Activated T-helper 2 cell treated with anti-CD3 and anti-CD28 coated beads, Interferon-gamma antibody, Interleukin-2, Interleukin-4, amounts not matched to agents 10 μg/mL and 5 μg/mL and 100 μg/mL, durations not matched to agents 14 hours and 24 hours and 36 hours (primary cell): ENCODE measurements around the gene CHST8. TPM values are rescaled to one million over a fixed set of nuclear protein-coding genes. Genes with fewer than 3 reads are reported as not detected.

Experiments
- DNase-seq: peaks from one replicate; pipeline ENCODE4 v3.0.0; 2021; ENCODE audit warnings: low spot score
- H3K27ac Mint-ChIP-seq: one replicate; pipeline ENCODE4 v1.8.0; 2021; ENCODE audit warnings: mixed read lengths
- H3K27me3 Mint-ChIP-seq: one replicate; pipeline ENCODE4 v1.8.0; 2021; ENCODE audit warnings: low read depth, mixed read lengths
- H3K36me3 Mint-ChIP-seq: one replicate; pipeline ENCODE4 v1.8.0; 2021; ENCODE audit warnings: low read depth, mixed read lengths
- H3K4me1 Mint-ChIP-seq: one replicate; pipeline ENCODE4 v1.8.0; 2021; ENCODE audit warnings: low read depth, mixed read lengths
- H3K4me3 Mint-ChIP-seq: one replicate; pipeline ENCODE4 v1.8.0; 2021; ENCODE audit warnings: low read depth, mild to moderate bottlenecking, moderate library complexity, mixed read lengths
- H3K9me3 Mint-ChIP-seq: one replicate; pipeline ENCODE4 v1.8.0; 2021; ENCODE audit warnings: mixed read lengths
- intact Hi-C: fragments of 100-400 bp; cut with micrococcal nuclease; formaldehyde crosslinking; loops from one replicate; pipeline ENCODE4 v1.15.1; 2023
- total RNA-seq: library from RNA; stranded (reverse); gene quantifications from 2 replicates; pipeline ENCODE4 v1.2.3, GENCODE V29; 2022

Gene CHST8
- total RNA-seq, 1 donor from 2014 or later, result not detected

DNA sequence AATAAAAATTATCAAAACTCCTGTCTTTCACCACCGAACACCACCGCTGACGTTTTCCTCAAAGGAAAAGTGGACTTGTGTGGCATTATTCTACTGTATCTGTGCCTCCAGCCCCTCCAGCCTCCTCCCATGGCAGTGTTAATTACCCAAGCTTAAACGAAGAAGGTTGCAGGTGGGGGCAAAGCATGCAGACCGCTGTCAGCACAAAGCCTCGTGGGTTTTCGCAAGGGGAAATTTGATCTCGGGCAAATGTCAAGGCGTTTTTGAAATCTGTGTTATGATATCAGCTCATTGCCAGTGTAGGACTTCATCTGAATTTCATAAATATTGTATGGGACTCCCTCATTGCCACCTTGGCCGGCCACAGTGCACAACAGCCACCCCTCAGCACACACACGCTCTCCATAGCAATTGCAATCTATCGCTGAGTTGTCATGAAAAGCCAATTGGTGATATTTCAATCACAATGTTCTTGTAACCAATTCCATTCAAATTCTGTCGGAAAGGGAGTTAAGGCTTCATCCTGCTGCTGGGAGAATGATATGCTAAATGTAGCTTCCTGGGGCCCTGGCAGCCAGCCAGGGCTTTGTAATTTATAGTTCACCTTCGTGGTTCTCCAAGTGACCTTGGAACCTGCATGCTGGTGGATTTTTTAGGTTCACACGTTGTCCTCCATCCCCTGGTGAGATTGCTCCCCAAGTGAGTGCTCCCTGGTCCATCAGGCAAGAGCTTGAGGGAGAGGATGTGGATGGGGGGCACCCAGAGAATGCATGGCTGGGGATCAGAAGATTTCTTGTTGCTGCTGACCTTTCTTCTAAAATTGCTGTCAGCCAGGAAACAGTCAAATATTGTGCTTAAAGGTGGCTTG, 16.6 kb downstream of the CHST8 start:
- no peaks in the 10 kb centered on the region for H3K4me1 Mint-ChIP-seq
- no peaks in the 10 kb centered on the region for H3K36me3 Mint-ChIP-seq
- intact Hi-C loops, result no loop called here
- H3K9me3 Mint-ChIP-seq, result no peaks in the 10 kb centered on the region
- H3K27ac Mint-ChIP-seq, result no peak overlapping the region
- no peak for DNase-seq
- H3K4me3 Mint-ChIP-seq, result no peak overlapping the region
- no peaks in the 10 kb centered on the region for H3K27me3 Mint-ChIP-seq

DNA sequence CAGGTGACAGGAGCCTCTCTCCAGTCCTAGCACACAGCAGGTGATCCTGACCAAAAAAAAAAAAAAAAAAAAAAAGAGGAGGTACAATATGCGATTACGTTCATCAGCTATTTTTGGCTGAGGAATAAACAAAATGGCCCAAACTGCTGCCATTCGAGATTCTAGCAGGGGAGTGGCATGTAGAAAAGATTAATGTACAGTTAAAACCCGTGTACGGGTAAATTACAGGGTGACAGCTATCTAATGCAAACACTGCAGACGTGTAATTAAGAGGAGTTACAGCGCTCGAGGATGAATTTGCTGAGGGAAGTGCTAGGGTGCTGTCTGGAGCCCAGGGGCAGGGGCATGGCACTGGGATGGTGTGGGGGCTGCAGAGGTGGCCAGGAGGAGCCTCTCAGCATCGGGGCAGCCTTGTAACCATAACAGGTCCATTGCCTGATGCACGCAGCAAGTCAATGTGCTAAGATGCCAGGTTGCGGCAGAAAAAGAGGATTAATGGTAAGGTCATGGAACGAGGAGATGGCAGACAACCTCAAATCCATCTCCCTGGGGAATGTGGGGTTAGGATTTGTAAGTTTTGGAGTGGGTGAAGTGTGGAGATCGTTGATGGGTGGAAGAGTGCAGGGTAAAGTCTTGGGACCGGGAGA, 17.4 kb downstream of the CHST8 start:
- H3K36me3 Mint-ChIP-seq, result no peaks in the 10 kb centered on the region
- H3K9me3 Mint-ChIP-seq, result no peaks in the 10 kb centered on the region
- no peaks in the 10 kb centered on the region for H3K4me1 Mint-ChIP-seq
- H3K27me3 Mint-ChIP-seq, result no peaks in the 10 kb centered on the region
- intact Hi-C loops, result no loop called here
- no peak overlapping the region for H3K4me3 Mint-ChIP-seq
- no peak for DNase-seq
- no peak overlapping the region for H3K27ac Mint-ChIP-seq

GRCh38 chr19:33640773-33641172, 19.0 kb downstream of the CHST8 start:
- DNase-seq, result no peak
- no peaks in the 10 kb centered on the region for H3K9me3 Mint-ChIP-seq
- H3K27me3 Mint-ChIP-seq, result no peaks in the 10 kb centered on the region
- H3K4me1 Mint-ChIP-seq, result no peaks in the 10 kb centered on the region
- intact Hi-C loops, result no loop called here
- no peak overlapping the region for H3K27ac Mint-ChIP-seq
- H3K36me3 Mint-ChIP-seq, result no peaks in the 10 kb centered on the region
- H3K4me3 Mint-ChIP-seq, result no peak overlapping the region

DNA sequence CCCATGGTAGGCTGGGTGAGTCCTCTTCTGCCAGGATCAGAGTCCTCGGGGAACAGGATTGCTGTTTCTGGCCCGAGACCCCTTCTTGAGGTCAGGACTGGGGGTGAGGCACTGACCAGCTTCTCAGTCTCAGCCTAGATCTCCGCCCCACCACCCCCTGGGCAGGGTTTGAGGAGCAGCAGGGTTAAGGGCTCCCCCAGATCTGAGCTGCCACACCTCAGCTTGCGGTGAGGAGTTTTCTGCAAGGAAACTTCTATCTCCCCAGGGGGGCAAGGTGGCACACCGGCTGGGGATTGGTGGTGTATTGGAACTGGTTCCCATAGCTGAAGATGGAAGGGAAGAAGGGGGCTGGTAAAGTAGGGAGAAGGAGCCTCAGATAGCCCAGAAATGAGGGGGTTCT, 19.5 kb downstream of the CHST8 start:
- Mint-ChIP-seq H3K4me3 (no peak overlapping the region), H3K36me3 (no peaks in the 10 kb centered on the region), H3K4me1 (no peaks in the 10 kb centered on the region), H3K27ac (no peak overlapping the region), H3K9me3 (no peaks in the 10 kb centered on the region), H3K27me3 (no peaks in the 10 kb centered on the region)
- no peak for DNase-seq
- intact Hi-C loops, result no loop called here

DNA sequence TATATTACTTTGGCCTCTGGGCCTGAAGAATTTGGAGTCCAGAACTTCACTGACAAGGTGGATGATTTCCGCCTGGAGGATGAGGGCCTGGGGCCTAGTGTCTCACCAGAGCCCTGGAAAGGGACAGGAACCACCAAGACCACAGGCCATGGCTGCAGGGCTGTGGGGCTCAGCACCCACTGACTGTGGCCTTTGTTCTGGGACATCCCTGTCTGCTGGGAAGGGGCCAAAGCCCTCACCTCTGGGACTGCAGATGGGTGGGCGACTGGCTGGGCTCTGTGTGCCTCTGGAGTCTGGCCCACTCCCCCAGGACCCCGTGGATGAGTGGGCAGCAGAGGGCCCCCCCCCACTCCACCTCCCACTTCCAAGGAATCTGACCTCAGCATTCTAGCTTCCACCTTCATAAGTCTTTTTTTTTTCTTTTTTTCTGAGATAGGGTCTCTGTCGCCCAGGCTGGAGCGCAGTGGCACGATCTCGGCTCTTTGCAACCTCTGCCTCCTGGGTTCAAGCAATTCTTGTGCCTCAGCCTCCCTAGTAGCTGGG, 20.3 kb downstream of the CHST8 start:
- DNase-seq, result no peak
- H3K27me3 Mint-ChIP-seq, result no peaks in the 10 kb centered on the region
- no peaks in the 10 kb centered on the region for H3K36me3 Mint-ChIP-seq
- no peaks in the 10 kb centered on the region for H3K4me1 Mint-ChIP-seq
- intact Hi-C loops, result no loop called here
- H3K27ac Mint-ChIP-seq, result no peak overlapping the region
- no peak overlapping the region for H3K4me3 Mint-ChIP-seq
- no peaks in the 10 kb centered on the region for H3K9me3 Mint-ChIP-seq

GRCh38 chr19:33644284-33644836, 22.6 kb downstream of the CHST8 start:
- no peaks in the 10 kb centered on the region for H3K4me1 Mint-ChIP-seq
- H3K9me3 Mint-ChIP-seq, result no peaks in the 10 kb centered on the region
- no peak overlapping the region for H3K27ac Mint-ChIP-seq
- H3K4me3 Mint-ChIP-seq, result no peak overlapping the region
- intact Hi-C loops, result no loop called here
- H3K36me3 Mint-ChIP-seq, result no peaks in the 10 kb centered on the region
- no peak for DNase-seq
- no peaks in the 10 kb centered on the region for H3K27me3 Mint-ChIP-seq

DNA sequence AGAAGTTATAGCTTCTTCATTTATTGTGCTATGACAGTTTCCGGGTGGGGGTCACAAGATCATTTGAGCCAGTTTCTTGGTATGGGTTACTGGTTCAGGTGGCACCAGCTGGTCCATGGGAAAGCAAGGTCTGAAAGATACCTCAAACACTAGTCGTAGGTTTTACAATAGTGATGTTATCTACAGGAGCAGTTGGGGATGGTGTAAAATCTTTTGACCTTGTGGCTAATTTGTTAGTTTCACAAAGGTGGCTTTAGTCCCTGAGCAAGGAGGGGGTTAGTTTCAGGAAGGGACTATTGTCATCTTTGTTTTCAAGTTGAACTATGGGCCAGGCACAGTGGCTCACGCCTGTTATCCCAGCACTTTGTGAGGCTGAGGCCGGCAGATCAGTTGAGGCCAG, 24.6 kb downstream of the CHST8 start:
- Mint-ChIP-seq H3K4me1 (no peaks in the 10 kb centered on the region), H3K27me3 (peaks cover 1% of the 10 kb centered on the region), H3K27ac (no peak overlapping the region), H3K9me3 (no peaks in the 10 kb centered on the region), H3K36me3 (no peaks in the 10 kb centered on the region), H3K4me3 (no peak overlapping the region)
- DNase-seq, result no peak
- intact Hi-C loops, result no loop called here

DNA sequence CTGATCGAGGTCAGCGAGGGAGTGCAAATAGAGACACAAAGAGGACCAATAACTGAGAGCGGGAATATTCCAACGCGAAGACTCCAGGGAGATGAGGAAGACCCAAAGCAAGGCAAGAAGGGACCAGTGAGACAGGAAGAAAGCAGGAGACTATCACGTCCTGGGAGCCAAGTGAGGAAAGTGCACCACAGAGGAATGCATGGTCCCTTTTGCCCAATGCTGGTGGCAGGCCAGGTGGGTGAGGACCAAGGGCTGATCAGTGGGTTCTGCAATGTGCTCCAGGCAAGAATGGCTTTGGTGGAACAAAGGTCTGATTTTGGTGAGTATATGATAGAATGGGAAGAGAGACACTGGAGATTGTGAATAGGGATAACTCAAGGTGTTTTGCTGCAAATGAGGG, 25.4 kb downstream of the CHST8 start:
- Mint-ChIP-seq H3K36me3 (no peaks in the 10 kb centered on the region), H3K4me1 (no peaks in the 10 kb centered on the region), H3K27me3 (peaks cover 1% of the 10 kb centered on the region), H3K4me3 (no peak overlapping the region), H3K9me3 (no peaks in the 10 kb centered on the region), H3K27ac (no peak overlapping the region)
- intact Hi-C loops, result no loop called here
- no peak for DNase-seq

- DNase-seq, result no peak
- intact Hi-C loops, result no loop called here
- H3K9me3 Mint-ChIP-seq, result no peaks in the 10 kb centered on the region
- H3K4me3 Mint-ChIP-seq, result no peak overlapping the region
- H3K27ac Mint-ChIP-seq, result no peak overlapping the region
- no peaks in the 10 kb centered on the region for H3K4me1 Mint-ChIP-seq
- H3K27me3 Mint-ChIP-seq, result peaks cover 1% of the 10 kb centered on the region
- H3K36me3 Mint-ChIP-seq, result no peaks in the 10 kb centered on the region
Observed at GRCh38 chr19:33649627-33650305, 28.0 kb downstream of the CHST8 start.

- Mint-ChIP-seq H3K4me3 (no peak overlapping the region), H3K27ac (no peak overlapping the region), H3K4me1 (no peaks in the 10 kb centered on the region), H3K27me3 (peaks cover 4% of the 10 kb centered on the region), H3K9me3 (no peaks in the 10 kb centered on the region), H3K36me3 (no peaks in the 10 kb centered on the region)
- DNase-seq, result no peak
- intact Hi-C loops, result no loop called here
Observed at GRCh38 chr19:33653684-33654083, 31.9 kb downstream of the CHST8 start.

GRCh38 chr19:33654840-33655508, 33.2 kb downstream of the CHST8 start:
- H3K4me1 Mint-ChIP-seq, result no peaks in the 10 kb centered on the region
- no peak overlapping the region for H3K27ac Mint-ChIP-seq
- no peaks in the 10 kb centered on the region for H3K9me3 Mint-ChIP-seq
- intact Hi-C loops, result no loop called here
- peaks cover 4% of the 10 kb centered on the region for H3K27me3 Mint-ChIP-seq
- no peak overlapping the region for H3K4me3 Mint-ChIP-seq
- DNase-seq, result no peak
- H3K36me3 Mint-ChIP-seq, result no peaks in the 10 kb centered on the region

DNA sequence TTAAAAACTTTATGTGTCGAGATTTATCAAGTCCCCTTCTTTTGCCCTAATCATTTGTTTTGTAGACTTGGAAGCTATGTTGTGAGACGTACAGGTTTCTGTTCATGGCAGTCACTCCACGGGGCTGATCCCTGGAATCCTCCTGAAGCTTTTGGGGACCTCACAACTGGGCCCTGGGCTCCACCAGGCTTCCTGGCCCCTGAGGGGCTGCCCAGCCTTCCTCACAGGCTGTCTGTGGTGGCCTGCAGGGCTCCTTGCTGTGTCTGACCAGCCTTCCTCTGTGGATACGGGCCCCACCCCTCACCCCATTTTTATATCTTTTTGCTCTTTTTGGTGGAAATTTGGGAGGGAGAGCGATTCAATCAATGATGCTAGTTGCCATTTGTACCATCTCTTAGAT, 38.1 kb downstream of the CHST8 start:
- H3K9me3 Mint-ChIP-seq, result no peaks in the 10 kb centered on the region
- peaks cover 3% of the 10 kb centered on the region for H3K27me3 Mint-ChIP-seq
- H3K4me3 Mint-ChIP-seq, result no peak overlapping the region
- H3K36me3 Mint-ChIP-seq, result no peaks in the 10 kb centered on the region
- no peak overlapping the region for H3K27ac Mint-ChIP-seq
- DNase-seq, result no peak
- intact Hi-C loops, result no loop called here
- H3K4me1 Mint-ChIP-seq, result no peaks in the 10 kb centered on the region
